Measurements from ENCODE around the gene LYST.

- TF ChIP-seq CTCF (IDR thresholded peaks at IDR 0.05) (no peak), POLR2AphosphoS5 (IDR thresholded peaks at IDR 0.05) (no peak), POLR2A (IDR thresholded peaks at IDR 0.05; ENCODE audit: low read depth) (no peak), EP300 (IDR thresholded peaks at IDR 0.05) (no peak)
Observed at GRCh38 chr1:235657747-235658526, 208.8 kb downstream of the LYST start.
